HL-60/S4 treated with retinoic acid at 250 ng/mL for 4 days and 3 days (cell line): Measurements from ENCODE around the gene GREM2.

ENCODE experiments used
- in situ Hi-C: fragments of 300-500 bp; cut with MboI; formaldehyde crosslinking; loops from 2 replicates; pipeline ENCODE4 v1.7.0; 2022; ENCODE audit warnings: low sequenced_read_pairs

The GREM2 gene

DNA sequence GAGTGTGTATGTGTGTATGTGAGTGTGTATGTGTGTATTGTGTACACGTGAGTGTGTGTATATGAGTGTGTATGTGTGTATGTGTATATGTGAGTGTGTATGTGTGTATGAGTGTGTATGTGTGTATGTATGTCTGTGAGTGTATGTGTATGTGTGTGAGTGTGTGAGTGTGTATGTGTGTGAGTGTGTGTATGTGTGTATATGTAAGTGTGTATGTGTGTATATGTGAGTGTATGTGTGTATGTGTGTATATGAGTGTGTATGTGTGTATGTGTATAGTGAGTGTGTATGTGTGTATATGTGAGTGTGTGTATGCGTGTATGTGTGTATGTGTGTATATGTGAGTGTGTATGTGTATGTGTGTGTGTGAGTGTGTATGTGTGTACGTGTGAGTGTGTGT lies 49.2 kb downstream of the GREM2 start:
- in situ Hi-C loops, result no loop called here

GRCh38 chr1:240562111-240562590 lies 49.8 kb downstream of the GREM2 start:
- in situ Hi-C loops, result no loop called here

DNA sequence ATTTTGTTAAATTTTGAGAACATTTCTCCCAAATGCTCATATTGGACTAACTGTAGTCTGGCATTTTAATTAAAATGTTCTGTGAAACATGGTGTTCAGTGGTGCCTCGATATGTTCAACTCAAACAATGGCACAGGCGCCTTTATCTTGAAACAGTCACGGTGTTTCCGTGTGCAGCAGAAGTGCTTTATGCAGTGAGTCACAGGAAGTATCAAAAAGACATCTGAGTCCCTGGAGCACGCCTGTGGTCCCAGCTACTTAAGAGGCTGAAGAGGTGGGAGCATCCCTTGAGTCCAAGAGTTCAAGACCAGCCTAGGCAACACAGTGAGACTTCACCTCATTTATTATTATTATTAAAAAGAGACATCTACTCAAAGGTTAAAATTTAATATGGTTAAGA lies 52.2 kb downstream of the GREM2 start:
- in situ Hi-C loops, result no loop called here

DNA sequence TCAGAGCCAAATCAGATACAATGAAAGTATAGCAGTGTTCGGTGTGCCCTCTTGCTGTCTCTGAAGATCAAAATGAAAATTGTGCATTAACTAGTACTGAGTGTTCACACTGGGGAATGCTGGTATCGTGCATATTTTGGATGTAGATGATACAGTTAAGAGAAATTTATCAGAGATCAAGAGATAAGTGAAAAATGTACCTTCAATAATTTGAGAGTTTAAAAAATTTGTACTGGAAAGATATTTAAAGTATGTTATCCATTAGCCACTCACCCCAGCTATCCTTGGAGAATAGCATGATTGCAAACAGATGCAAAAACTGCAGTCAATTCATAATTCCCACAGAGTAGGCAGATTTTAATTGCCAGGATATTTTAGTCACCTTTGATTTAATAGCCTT lies 56.4 kb downstream of the GREM2 start:
- in situ Hi-C loops, result no loop called here

DNA sequence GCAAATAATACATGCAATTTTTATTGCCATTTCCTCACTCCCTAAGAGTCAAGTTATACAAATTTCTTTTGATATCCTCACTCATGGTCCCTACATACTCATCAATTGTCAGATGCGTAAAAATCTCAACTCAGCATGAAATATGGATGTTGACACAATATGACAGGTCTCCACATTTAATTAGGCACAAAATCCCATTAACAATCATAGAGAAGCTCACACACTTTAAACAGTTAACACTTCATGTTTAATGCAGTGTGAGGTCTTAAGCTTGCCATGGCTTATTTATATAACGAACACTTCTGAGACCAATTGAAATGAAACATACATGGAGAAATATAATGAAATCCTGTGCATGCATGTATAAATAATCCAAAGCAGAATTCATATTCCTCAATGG lies 58.6 kb downstream of the GREM2 start:
- in situ Hi-C loops, result no loop called here

- in situ Hi-C loops, result no loop called here
Observed at GRCh38 chr1:240539769-240540414, 72.1 kb downstream of the GREM2 start.

DNA sequence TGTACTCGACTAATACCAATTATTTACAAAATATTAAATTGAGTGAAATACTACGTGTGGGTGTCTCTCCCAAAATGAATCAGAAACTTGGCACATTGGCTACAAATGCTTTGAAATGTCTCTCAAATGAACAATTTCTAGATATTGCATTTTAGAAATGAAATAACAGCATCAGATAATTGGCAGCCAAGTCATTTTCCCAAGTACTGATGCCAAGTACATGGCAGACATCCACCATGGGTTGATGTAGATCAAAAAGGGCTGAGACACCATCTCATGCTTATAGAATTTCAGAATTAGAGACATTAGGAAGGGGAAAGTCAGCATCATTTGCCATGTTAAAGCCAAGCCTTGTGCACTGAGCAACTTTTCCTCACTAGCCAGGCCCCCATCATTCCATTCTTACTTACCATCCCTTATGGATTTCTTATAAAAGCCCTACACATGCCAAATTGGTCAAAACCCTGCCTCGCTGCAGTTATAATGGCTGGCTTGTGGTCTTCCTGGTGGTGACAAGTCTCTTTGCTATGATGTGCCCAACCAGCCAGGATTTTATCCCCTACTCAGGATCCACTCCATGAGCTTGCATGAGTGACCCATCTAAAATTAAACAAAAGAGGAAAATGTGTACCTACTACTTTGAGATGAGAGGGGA lies 73.1 kb downstream of the GREM2 start:
- in situ Hi-C loops, result no loop called here

DNA sequence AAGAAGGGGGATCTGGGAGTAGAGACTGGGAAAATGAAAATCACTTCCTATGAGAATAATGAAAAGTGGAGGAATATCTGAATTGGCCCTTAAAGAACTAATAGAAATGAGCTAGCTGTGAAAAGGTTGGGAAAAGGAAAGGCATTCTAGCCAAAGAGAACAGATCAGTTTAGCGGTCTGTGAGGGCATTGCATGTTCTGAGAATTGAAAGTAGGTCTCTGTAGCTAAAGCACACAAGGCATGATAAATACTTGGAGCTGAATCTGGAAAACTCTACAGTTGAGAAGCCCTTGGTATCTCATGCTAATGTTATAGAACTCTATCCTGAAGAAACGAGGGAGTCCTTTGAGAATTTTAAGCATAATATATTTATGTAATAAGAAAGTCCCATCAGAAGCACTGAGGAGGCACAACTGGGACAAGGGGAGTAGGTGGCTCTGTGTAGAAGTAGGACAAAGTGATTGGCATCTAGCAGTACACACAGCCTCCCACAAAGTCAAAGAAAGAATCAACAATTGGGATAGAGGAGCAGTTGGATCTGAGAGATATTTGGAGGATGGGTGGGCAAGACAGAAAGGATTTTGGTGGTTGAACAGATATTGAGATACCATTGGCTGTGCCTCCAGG lies 78.7 kb downstream of the GREM2 start:
- in situ Hi-C loops, result no loop called here

DNA sequence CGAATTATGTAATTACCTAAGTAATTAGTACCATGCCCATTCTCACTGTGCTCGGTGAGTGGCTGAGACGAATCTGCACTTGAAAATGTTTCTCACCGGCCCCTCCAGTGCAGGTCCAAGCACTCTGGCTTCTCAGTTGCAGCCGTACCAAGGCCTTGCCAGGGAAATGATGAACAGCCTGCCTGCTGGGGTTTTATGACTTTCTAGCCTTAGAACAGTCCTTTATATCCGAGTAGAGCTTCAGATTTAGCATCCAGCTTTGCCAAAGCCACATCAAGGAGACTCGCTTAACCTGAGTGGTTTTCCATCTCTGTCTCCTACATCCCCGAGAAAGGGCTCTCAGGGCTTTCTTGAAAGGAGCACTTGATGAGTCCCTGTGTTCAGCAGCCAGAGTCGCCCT lies 83.4 kb downstream of the GREM2 start:
- in situ Hi-C loops, result no loop called here

- in situ Hi-C loops, result no loop called here
Observed at GRCh38 chr1:240527086-240527485, 84.9 kb downstream of the GREM2 start.

- in situ Hi-C loops, result no loop called here
Observed at GRCh38 chr1:240526312-240526711, 85.6 kb downstream of the GREM2 start.

GRCh38 chr1:240524356-240525069 lies 87.4 kb downstream of the GREM2 start:
- in situ Hi-C loops, result no loop called here

GRCh38 chr1:240522122-240522822 lies 89.7 kb downstream of the GREM2 start:
- in situ Hi-C loops, result no loop called here

DNA sequence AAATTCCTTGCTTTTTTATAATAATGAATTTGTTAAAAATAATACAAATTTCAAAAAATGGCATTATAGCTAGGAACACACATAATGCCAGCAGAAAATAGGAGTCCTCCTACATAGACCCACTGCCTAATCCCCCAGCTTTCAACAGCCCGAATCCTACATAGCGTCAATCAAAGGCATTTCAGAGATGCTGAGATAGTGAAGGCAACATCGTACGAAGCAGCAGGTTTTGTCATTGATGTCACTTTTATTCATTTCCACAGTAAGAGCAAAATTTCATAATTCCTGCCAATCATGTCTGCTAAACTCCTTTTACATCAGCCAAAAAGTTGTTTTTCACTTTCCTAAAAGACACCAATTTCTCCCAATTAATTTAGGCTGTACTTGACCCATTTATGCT lies 94.1 kb downstream of the GREM2 start:
- in situ Hi-C loops, result no loop called here

GRCh38 chr1:240516069-240516468 lies 95.9 kb downstream of the GREM2 start:
- in situ Hi-C loops, result no loop called here

GRCh38 chr1:240515505-240515904 lies 96.5 kb downstream of the GREM2 start:
- in situ Hi-C loops, result no loop called here

DNA sequence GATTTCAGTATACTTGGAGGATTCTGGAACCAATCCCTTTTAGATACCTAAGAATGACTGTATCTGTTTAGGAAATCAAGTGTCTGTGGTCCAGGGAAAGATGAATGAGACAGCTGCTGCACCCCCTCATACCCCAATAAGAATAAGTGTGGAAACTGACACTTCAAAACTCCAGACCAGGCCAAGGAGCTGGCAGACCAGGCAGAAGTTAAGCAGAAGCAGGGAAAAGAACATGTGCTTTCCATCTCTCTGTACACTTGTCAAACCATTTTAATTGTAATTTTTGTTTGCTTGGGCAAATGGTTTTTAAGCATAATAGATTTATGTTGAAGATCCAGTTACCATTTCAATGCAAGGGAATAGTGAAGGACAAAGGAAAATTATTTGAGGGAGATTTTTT lies 100.2 kb downstream of the GREM2 start:
- in situ Hi-C loops, result no loop called here

GRCh38 chr1:240508950-240509349 lies 103.0 kb downstream of the GREM2 start:
- in situ Hi-C loops, result no loop called here

DNA sequence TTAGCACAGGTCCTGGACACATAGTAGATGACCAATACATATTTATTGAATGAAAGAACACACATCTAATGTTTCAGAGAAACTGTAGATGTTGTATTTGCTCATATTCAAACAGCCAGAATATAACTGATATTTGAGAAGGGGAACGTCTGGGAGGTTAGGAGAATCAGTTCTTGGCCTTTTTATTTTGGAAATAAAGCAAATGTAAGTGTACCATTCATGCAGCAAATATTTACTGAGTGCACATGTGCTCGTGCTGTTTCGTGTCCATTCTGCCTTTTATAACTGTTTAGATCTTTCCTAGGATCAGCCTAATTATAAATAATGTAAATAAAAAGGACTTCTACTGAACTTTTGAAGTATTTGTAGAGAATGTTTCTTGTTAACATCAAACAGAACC lies 103.8 kb downstream of the GREM2 start:
- in situ Hi-C loops, result no loop called here

DNA sequence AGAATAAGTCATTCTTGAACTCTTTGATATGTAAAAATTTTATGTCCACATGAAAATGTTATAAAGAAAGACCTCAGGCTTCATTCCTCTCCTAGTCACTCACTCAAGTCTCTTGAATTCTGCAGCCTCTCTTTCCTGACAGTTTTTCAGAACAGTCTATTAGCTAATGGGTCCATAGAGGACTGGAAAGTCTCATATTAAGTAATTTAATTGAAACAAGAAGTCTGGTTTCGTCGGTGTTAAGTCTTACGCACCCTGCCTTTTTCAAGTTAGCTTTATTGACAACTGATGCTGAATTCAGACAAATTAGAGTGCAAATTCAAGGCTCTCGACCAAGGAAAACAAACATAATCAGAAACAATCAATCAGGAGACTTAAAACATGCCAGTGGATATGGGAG lies 105.8 kb downstream of the GREM2 start:
- in situ Hi-C loops, result no loop called here

- in situ Hi-C loops, result no loop called here
Observed at GRCh38 chr1:240503558-240503957, 108.4 kb downstream of the GREM2 start.
